Head of caudate nucleus (tissue), 42 donors: ENCODE measurements around the gene ICAM4.

Source experiments
- DNase-seq, 42 donors: peaks; one replicate each; pipeline versions ENCODE4 v3.0.0 to v3.0.0-alpha.2; 2020 to 2021; ENCODE audit warnings: mixed read lengths in 7 of 42
- intact Hi-C: fragments of 100-400 bp; cut with DNase I; formaldehyde crosslinking; loops from one replicate; pipeline ENCODE4 v1.15.0; 2022

Gene ICAM4

DNA sequence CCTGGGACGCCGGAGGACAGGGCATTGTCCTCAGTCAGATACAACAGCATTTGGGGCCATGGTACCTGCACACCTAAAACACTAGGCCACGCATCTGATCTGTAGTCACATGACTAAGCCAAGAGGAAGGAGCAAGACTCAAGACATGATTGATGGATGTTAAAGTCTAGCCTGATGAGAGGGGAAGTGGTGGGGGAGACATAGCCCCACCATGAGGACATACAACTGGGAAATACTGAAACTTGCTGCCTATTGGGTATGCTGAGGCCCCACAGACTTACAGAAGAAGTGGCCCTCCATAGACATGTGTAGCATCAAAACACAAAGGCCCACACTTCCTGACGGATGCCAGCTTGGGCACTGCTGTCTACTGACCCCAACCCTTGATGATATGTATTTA is 1.4 kb upstream of the ICAM4 start:
- intact Hi-C loops = no loop called here
- no peak for DNase-seq

DNA sequence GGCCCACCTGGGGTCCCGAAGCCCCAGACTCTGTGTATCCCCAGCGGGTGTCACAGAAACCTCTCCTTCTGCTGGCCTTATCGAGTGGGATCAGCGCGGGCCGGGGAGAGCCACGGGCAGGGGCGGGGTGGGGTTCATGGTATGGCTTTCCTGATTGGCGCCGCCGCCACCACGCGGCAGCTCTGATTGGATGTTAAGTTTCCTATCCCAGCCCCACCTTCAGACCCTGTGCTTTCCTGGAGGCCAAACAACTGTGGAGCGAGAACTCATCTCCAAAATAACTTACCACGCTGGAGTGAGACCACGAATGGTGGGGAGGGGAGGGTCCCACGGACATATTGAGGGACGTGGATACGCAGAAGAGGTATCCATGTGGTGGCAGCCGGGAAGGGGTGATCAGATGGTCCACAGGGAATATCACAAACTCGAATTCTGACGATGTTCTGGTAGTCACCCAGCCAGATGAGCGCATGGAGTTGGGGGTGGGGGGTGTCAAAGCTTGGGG is 2.0 kb downstream of the ICAM4 start:
- DNase-seq = peak; percentile 42 to 88 (median 68)
- intact Hi-C loops = no loop called here

DNA sequence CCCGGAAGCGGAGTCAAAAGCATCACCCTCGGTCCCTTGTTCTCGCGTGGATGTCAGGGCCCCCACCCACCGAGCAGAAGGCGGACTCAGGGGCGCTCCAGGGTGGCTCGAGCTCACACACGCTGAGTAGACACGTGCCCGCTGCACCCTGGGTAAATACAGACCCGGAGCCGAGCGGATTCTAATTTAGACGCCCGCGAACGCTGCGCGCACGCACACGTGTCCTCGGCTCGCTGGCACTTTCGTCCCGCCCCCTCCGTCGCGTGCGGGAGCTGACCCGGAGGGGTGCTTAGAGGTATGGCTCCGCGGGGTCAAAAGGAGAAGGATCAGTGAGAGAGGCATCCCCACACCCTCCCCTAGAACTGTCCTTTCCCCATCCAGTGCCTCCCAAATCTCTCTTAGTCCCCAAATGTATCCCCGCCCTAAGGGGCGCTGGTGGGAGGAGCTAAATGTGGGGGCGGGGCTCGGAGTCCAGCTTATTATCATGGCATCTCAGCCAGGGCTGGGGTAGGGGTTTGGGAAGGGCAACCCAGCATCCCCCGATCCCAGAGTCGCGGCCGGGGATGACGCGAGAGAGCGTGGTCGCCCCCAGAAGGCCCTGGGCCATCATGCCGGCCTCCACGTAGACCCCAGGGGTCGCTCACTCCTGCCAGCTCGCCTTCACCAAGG is 2.5 kb downstream of the ICAM4 start:
- intact Hi-C loops = no loop called here
- peak in 39 of 42 donors; percentile 23 to 82 (median 64) for DNase-seq

DNA sequence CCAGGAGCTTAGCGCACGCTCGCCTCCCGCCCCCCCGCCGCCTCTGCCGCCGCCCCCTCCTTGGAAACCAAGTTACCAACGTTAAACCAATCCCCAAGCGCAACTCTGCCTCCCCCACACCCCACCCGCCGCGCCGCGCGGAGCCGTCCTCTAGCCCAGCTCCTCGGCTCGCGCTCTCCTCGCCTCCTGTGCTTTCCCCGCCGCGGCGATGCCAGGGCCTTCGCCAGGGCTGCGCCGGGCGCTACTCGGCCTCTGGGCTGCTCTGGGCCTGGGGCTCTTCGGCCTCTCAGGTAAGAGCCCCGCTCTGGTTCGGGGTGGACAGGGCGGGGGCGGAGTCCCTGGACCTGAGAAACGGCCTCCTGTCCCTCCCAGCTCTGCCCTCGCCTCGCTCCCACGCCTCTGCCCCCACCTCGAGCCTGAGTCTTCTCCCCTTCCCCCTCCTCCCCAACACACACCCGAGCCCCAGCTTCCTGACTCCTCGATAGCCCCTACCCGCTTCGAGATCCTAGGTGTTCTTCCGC is 3.1 kb downstream of the ICAM4 start, which contains the start of gene ICAM5:
Gene ICAM5, plus strand, starts transcription at position 117 of the 521 bp plus-strand sequence. Its CDS starts 92 bp downstream, at position 209.
- intact Hi-C loops = no loop called here
- peak; percentile 21 to 90 (median 73) for DNase-seq

DNA sequence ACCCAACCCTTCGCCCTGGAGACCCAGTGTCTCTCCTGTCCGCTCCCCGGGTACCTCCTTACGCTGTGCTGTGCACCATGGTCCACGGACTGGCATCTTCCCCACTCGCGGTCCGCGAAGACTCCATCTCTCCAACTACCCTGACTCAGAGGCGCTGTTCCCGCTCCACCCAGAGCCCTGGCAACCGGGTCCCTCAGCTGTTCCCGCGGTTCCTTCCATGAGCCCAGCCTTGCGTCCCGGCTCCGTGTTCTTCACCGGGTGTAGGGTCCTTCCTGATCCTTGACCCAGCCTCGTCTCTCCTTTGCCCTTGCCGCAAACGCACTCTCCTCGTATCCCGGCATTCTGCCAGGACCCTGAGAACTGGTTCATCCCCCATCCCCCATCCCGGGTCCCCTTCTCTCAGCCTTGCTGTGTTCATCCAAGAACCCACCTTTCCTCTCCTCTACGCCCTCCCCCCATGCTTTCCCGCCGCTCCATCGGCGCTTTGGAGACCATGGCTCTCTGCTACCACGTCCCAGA is 3.7 kb downstream of the ICAM4 start:
- intact Hi-C loops = no loop called here
- DNase-seq = peak in 16 of 42 donors; percentile 13 to 56 (median 40)

DNA sequence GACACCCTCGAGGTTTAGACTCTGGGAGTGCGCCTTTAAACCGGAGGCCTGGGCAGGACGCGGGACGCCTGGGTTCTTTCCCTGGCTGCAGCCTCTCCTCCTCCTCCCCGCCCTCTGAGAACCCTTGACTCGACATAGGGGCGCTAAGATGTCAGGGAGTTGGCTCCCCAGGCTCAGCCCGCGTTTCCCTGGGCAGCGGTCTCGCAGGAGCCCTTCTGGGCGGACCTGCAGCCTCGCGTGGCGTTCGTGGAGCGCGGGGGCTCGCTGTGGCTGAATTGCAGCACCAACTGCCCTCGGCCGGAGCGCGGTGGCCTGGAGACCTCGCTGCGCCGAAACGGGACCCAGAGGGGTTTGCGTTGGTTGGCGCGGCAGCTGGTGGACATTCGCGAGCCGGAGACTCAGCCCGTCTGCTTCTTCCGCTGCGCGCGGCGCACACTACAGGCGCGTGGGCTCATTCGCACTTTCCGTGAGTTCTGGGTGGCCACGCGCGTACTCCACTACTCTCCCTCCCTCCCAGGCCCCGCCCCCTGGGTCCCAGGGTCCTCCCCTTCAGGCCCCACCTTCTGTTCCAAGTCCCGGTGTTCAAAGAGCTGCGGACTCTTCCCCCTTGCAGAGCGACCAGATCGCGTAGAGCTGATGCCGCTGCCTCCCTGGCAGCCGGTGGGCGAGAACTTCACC is 4.3 kb downstream of the ICAM4 start:
- peak; percentile 21 to 92 (median 76) for DNase-seq
- intact Hi-C loops = no loop called here

DNA sequence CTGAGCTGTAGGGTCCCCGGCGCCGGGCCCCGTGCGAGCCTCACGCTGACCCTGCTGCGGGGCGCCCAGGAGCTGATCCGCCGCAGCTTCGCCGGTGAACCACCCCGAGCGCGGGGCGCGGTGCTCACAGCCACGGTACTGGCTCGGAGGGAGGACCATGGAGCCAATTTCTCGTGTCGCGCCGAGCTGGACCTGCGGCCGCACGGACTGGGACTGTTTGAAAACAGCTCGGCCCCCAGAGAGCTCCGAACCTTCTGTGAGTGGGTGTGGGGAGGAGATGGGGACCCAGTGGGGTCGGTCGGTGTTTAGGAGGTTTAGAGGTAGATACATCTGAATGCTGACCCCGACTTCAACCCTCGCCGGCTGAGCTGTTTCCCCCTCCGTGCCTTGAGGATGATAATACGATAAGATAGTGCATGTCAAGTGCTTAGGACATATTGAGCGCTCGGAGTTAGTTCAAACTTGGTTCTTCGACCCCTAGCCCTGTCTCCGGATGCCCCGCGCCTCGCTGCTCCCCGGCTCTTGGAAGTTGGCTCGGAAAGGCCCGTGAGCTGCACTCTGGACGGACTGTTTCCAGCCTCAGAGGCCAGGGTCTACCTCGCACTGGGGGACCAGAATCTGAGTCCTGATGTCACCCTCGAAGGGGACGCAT is 4.9 kb downstream of the ICAM4 start:
- intact Hi-C loops = no loop called here
- no peak for DNase-seq

DNA sequence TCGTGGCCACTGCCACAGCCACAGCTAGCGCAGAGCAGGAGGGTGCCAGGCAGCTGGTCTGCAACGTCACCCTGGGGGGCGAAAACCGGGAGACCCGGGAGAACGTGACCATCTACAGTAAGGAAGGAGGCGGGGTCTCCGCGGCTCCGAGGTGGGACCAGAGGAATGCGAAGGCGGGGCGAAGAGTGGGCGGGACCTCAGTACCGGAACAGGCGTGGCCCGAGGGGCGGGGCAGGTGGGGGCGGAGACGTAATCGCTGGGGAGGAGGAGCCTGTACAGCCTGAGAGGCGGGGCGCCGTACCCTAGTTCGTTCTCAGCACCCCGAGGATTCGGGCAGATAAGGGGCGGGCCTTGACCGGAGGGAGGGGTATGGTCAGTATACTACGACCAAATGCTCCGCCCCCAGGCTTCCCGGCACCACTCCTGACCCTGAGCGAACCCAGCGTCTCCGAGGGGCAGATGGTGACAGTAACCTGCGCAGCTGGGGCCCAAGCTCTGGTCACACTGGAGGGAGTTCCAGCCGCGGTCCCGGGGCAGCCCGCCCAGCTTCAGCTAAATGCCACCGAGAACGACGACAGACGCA is 5.5 kb downstream of the ICAM4 start:
- peak; percentile 20 to 80 (median 62) for DNase-seq
- intact Hi-C loops = no loop called here

DNA sequence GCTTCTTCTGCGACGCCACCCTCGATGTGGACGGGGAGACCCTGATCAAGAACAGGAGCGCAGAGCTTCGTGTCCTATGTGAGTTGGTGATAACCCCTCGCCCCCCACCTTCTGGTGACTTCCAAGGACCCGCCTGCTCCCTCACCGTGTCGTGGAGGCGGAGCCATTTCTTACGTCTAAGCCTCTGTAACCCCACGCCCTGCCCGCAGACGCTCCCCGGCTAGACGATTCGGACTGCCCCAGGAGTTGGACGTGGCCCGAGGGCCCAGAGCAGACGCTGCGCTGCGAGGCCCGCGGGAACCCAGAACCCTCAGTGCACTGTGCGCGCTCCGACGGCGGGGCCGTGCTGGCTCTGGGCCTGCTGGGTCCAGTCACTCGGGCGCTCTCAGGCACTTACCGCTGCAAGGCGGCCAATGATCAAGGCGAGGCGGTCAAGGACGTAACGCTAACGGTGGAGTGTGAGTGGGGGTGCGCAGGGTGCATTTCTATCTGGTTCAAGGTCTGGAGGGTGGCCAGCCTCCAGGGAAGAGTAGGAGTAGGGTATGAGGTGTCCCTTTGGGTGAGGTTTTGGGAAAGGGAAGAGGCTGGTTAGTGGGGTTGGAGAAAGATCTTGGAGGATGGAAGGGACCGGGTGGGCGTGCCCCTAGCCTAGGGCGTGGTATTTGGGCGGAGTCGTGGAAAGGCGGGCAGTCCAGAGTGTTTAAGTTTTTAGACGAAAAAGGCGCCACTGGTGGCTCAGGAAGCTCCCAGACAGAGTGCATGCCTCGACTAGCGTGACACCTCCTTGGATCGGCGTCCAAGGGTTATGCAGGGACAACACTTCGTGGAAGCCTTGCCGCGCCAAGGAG is 6.3 kb downstream of the ICAM4 start:
- no peak for DNase-seq
- intact Hi-C loops = no loop called here

DNA sequence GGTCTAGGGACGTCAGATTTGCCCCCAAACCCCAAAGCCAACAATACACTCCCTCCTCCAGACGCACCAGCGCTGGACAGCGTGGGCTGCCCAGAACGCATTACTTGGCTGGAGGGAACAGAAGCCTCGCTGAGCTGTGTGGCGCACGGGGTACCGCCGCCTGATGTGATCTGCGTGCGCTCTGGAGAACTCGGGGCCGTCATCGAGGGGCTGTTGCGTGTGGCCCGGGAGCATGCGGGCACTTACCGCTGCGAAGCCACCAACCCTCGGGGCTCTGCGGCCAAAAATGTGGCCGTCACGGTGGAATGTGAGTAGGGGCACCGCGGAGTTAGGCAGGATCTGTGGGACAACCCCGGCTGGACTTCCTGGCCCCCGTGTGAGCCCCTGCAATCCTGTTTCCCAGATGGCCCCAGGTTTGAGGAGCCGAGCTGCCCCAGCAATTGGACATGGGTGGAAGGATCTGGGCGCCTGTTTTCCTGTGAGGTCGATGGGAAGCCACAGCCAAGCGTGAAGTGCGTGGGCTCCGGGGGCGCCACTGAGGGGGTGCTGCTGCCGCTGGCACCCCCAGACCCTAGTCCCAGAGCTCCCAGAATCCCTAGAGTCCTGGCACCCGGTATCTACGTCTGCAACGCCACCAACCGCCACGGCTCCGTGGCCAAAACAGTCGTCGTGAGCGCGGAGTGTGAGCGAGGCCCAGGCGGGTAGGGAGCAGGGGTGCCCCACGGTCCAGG is 7.0 kb downstream of the ICAM4 start:
- DNase-seq = no peak
- intact Hi-C loops = no loop called here

DNA sequence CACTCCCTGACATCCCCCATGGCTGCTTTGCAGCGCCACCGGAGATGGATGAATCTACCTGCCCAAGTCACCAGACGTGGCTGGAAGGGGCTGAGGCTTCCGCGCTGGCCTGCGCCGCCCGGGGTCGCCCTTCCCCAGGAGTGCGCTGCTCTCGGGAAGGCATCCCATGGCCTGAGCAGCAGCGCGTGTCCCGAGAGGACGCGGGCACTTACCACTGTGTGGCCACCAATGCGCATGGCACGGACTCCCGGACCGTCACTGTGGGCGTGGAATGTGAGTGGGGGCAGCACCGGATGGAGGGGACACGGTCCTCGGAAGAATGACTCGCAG is 7.6 kb downstream of the ICAM4 start:
- intact Hi-C loops = no loop called here
- no peak for DNase-seq

DNA sequence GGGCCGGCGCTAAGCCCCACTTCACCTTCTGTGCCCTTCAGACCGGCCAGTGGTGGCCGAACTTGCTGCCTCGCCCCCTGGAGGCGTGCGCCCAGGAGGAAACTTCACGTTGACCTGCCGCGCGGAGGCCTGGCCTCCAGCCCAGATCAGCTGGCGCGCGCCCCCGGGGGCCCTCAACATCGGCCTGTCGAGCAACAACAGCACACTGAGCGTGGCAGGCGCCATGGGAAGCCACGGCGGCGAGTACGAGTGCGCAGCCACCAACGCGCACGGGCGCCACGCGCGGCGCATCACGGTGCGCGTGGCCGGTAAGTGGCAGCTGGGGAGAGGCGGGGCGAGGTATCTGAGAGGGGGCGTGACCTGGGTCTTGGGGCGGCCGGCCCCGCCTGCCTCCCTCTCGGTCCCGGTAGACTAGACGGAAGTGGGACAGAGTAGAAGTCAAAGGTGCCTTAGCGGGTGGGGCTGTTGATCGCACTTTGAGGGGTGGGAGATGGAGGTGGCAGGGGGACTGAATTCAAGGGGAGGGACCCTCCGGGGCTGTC is 8.6 kb downstream of the ICAM4 start:
- intact Hi-C loops = no loop called here
- DNase-seq = no peak

DNA sequence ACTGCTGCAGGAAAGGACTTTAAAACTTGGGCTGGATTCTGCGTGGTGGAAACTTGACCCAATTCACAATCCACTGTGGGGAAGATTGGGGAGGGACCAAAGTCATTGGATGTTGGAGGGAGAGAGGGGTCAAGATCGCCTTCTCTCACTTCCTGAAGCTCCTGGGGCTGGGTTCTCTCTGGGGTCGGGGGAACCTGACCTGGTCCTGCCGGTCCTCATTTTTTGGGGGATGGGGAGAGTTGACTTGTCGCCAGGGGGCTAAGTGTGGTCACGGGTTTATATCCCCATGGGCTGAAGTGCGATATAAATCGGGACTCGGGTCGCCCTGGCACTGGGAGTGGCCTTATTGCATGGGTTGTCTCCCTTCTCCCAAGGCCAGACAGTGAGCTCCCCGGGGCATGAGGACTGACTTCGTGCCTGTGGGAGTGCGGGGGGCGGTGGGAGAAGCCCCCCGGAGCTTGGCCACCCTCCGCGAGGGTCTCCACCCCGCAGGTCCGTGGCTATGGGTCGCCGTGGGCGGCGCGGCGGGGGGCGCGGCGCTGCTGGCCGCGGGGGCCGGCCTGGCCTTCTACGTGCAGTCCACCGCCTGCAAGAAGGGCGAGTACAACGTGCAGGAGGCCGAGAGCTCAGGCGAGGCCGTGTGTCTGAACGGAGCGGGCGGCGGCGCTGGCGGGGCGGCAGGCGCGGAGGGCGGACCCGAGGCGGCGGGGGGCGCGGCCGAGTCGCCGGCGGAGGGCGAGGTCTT is 9.3 kb downstream of the ICAM4 start:
- no peak for DNase-seq
- intact Hi-C loops = no loop called here

DNA sequence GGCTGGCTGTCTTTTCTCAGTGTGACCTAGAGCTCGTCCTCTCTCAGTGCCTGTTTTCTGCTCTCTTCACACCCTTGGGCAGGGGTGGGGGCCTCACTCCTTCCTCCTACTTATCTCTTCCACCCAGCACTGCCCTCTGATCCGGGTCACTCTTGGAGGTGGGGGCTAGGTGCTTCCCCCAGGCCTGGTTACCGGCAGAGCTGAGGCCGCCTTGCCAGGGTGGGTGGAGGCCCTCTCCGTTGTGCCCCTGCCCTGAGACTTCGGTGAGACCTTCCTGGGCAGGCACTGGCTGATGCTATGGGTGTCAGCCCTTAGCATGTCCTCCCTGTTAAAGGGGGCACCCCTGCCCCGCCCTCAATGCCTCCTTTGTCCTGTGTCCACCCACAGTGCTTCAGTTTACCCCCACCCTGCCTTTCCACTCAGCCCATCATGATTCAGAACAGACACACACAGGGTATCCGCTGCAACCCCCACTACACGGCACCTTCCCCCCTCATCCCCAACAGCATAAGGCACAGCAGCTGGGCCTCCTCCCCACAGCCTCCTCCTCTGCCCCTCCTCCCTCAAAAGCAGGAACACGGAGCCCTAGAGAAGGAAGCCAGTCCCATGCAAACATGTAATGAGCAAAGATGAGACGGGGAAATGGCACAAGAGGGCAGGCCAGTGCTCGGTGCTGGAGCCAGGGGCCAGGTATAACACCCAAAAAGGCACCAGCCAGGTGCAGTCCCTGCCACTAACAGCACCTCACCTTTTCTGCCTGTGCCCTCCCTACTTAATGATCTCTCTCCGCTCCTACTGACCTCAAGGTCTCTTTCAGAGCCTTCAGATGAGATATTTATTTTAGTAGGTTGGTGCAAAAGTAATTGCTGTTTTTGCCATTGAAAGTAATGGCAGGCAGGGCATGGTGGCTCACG is 13.0 kb downstream of the ICAM4 start:
- no peak for DNase-seq
- intact Hi-C loops = no loop called here

DNA sequence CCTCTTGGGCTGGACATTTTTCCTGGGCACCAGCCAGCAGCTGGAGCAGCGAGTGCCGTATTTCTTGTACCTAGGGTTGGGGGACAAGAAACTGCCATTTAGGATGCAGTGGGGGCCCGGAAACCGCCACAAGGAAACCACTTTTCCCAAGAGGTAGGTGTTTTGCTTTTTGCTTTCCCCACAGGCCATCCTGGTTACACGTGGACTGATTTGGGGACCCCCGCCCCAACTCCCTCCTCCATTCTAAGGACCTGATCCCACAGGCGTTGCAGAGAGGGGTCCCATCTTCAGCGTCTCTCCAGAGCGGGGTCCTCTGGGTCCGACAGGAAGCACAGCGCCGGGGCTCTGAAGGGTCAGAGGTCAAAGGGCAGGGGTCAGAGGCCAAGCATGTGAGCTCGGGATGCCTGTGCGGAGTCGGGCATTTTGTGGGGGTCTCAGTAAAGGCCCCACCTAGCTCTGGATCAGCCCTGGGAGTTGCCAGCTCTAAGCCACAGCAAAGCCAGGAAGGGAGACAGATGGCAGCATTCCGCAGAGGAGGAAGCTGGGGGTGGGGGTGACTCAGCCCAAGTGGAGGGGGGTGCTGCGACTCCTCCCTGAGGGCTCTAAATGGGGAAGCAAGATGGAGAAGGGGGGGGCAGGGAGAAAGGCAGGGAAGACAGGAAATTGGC is 18.5 kb downstream of the ICAM4 start:
- DNase-seq = peak; percentile 45 to 94 (median 78)
- intact Hi-C loops = no loop called here
